HL-60 (cell line): ENCODE data around the gene JMY.

Source experiments
- POLR2AphosphoS5 ChIP-seq: IDR thresholded peaks from 2 replicates; pipeline ENCODE4 v1.6.1; 2012; ENCODE audit warnings: low read depth
- TF ChIP-seq, protein P1 (sequence below): IDR thresholded peaks from one replicate; pipeline ENCODE4 v1.5.1; 2011; ENCODE audit warnings: low read length, control low read depth, inconsistent platforms; ENCODE audit not compliant: insufficient read depth
- TF ChIP-seq, protein P2 (sequence below): IDR thresholded peaks from 2 replicates; pipeline ENCODE4 v1.6.1; 2012; ENCODE audit warnings: low read depth; ENCODE audit not compliant: insufficient replicate concordance

DNA sequence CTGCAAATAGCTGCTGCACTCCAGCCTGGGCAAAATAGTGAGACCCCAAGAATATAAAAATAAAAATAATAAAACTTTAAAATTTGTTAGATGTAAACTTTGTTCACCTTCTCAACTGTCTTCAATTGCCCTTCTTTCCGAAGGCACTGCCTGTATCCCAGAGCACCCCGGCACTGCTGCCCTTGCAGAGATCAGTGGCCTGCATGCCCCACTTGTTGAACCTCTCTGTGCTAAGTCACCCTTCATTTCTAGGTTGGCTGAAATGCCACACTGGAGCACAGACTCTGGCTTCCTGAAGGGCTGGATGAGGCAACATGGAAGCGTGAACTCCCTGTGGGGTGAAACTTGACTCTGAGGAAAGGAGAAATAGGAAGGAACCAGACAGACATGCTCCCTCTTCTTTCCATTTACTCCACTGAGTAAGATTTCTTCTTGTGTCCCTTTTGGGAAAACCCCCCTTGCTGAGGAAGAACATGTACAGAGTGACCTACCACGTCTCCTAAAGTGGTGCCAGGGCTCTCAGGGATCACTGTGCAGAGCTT lies 8.4 kb upstream of the JMY start:
- TF ChIP-seq, protein P1, sequence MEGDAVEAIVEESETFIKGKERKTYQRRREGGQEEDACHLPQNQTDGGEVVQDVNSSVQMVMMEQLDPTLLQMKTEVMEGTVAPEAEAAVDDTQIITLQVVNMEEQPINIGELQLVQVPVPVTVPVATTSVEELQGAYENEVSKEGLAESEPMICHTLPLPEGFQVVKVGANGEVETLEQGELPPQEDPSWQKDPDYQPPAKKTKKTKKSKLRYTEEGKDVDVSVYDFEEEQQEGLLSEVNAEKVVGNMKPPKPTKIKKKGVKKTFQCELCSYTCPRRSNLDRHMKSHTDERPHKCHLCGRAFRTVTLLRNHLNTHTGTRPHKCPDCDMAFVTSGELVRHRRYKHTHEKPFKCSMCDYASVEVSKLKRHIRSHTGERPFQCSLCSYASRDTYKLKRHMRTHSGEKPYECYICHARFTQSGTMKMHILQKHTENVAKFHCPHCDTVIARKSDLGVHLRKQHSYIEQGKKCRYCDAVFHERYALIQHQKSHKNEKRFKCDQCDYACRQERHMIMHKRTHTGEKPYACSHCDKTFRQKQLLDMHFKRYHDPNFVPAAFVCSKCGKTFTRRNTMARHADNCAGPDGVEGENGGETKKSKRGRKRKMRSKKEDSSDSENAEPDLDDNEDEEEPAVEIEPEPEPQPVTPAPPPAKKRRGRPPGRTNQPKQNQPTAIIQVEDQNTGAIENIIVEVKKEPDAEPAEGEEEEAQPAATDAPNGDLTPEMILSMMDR, result no peak
- no peak for TF ChIP-seq POLR2AphosphoS5
- TF ChIP-seq, protein P2, sequence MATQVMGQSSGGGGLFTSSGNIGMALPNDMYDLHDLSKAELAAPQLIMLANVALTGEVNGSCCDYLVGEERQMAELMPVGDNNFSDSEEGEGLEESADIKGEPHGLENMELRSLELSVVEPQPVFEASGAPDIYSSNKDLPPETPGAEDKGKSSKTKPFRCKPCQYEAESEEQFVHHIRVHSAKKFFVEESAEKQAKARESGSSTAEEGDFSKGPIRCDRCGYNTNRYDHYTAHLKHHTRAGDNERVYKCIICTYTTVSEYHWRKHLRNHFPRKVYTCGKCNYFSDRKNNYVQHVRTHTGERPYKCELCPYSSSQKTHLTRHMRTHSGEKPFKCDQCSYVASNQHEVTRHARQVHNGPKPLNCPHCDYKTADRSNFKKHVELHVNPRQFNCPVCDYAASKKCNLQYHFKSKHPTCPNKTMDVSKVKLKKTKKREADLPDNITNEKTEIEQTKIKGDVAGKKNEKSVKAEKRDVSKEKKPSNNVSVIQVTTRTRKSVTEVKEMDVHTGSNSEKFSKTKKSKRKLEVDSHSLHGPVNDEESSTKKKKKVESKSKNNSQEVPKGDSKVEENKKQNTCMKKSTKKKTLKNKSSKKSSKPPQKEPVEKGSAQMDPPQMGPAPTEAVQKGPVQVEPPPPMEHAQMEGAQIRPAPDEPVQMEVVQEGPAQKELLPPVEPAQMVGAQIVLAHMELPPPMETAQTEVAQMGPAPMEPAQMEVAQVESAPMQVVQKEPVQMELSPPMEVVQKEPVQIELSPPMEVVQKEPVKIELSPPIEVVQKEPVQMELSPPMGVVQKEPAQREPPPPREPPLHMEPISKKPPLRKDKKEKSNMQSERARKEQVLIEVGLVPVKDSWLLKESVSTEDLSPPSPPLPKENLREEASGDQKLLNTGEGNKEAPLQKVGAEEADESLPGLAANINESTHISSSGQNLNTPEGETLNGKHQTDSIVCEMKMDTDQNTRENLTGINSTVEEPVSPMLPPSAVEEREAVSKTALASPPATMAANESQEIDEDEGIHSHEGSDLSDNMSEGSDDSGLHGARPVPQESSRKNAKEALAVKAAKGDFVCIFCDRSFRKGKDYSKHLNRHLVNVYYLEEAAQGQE, result no peak
